Stimulated activated naive CD8-positive, alpha-beta T cell treated with anti-CD3 and anti-CD28 coated beads, Interleukin-15, Interleukin-2, amounts not matched to agents 100 ng/mL and 50 ng/mL, for 24 hours (primary cell): Measurements from ENCODE around the gene TNS1.

Experiments
- H3K27ac Mint-ChIP-seq: one replicate; pipeline ENCODE4 v1.8.0; 2021; ENCODE audit warnings: mild to moderate bottlenecking, mixed read lengths
- H3K27me3 Mint-ChIP-seq: one replicate; pipeline ENCODE4 v1.8.0; 2021; ENCODE audit warnings: mixed read lengths
- H3K36me3 Mint-ChIP-seq: one replicate; pipeline ENCODE4 v1.8.0; 2021; ENCODE audit warnings: low read depth, mixed read lengths
- H3K4me1 Mint-ChIP-seq: one replicate; pipeline ENCODE4 v1.8.0; 2021; ENCODE audit warnings: low read depth, mixed read lengths
- H3K4me3 Mint-ChIP-seq: one replicate; pipeline ENCODE4 v1.8.0; 2021; ENCODE audit warnings: mild to moderate bottlenecking, mixed read lengths
- H3K9me3 Mint-ChIP-seq: one replicate; pipeline ENCODE4 v1.8.0; 2021; ENCODE audit warnings: mixed read lengths

Gene TNS1

GRCh38 chr2:217887841-217888701, 114.7 kb downstream of the TNS1 start:
- Mint-ChIP-seq H3K4me3 (no peak overlapping the region), H3K9me3 (no peaks in the 10 kb centered on the region), H3K27ac (no peak overlapping the region), H3K36me3 (no peaks in the 10 kb centered on the region), H3K4me1 (peaks cover 3% of the 10 kb centered on the region), H3K27me3 (peaks cover 6% of the 10 kb centered on the region)

GRCh38 chr2:217886720-217887309, 116.0 kb downstream of the TNS1 start:
- Mint-ChIP-seq H3K36me3 (no peaks in the 10 kb centered on the region), H3K4me3 (no peak overlapping the region), H3K27ac (no peak overlapping the region), H3K4me1 (peaks cover 3% of the 10 kb centered on the region), H3K27me3 (peaks cover 6% of the 10 kb centered on the region), H3K9me3 (no peaks in the 10 kb centered on the region)

GRCh38 chr2:217886091-217886490, 116.7 kb downstream of the TNS1 start:
- Mint-ChIP-seq H3K36me3 (no peaks in the 10 kb centered on the region), H3K27me3 (peaks cover 6% of the 10 kb centered on the region), H3K4me3 (no peak overlapping the region), H3K4me1 (peaks cover 3% of the 10 kb centered on the region), H3K9me3 (no peaks in the 10 kb centered on the region), H3K27ac (no peak overlapping the region)

GRCh38 chr2:217884985-217885384, 117.8 kb downstream of the TNS1 start:
- Mint-ChIP-seq H3K9me3 (no peaks in the 10 kb centered on the region), H3K36me3 (no peaks in the 10 kb centered on the region), H3K27me3 (peaks cover 6% of the 10 kb centered on the region), H3K27ac (no peak overlapping the region), H3K4me1 (peaks cover 3% of the 10 kb centered on the region), H3K4me3 (no peak overlapping the region)

GRCh38 chr2:217880891-217881290, 121.9 kb downstream of the TNS1 start:
- H3K36me3 Mint-ChIP-seq = no peaks in the 10 kb centered on the region
- peaks cover 6% of the 10 kb centered on the region for H3K27me3 Mint-ChIP-seq
- no peaks in the 10 kb centered on the region for H3K4me1 Mint-ChIP-seq
- H3K9me3 Mint-ChIP-seq = no peaks in the 10 kb centered on the region
- H3K4me3 Mint-ChIP-seq = no peak overlapping the region
- H3K27ac Mint-ChIP-seq = no peak overlapping the region

- no peaks in the 10 kb centered on the region for H3K4me1 Mint-ChIP-seq
- H3K36me3 Mint-ChIP-seq = no peaks in the 10 kb centered on the region
- no peak overlapping the region for H3K27ac Mint-ChIP-seq
- peaks cover 6% of the 10 kb centered on the region for H3K27me3 Mint-ChIP-seq
- H3K4me3 Mint-ChIP-seq = no peak overlapping the region
- no peaks in the 10 kb centered on the region for H3K9me3 Mint-ChIP-seq
Observed at GRCh38 chr2:217880287-217880889, 122.4 kb downstream of the TNS1 start.

- Mint-ChIP-seq H3K27me3 (no peaks in the 10 kb centered on the region), H3K4me3 (no peak overlapping the region), H3K27ac (no peak overlapping the region), H3K9me3 (no peaks in the 10 kb centered on the region), H3K4me1 (no peaks in the 10 kb centered on the region), H3K36me3 (no peaks in the 10 kb centered on the region)
Observed at GRCh38 chr2:217878915-217879590, 123.7 kb downstream of the TNS1 start.

- H3K27me3 Mint-ChIP-seq = no peaks in the 10 kb centered on the region
- no peak overlapping the region for H3K4me3 Mint-ChIP-seq
- no peaks in the 10 kb centered on the region for H3K4me1 Mint-ChIP-seq
- no peak overlapping the region for H3K27ac Mint-ChIP-seq
- no peaks in the 10 kb centered on the region for H3K9me3 Mint-ChIP-seq
- no peaks in the 10 kb centered on the region for H3K36me3 Mint-ChIP-seq
Observed at GRCh38 chr2:217877866-217878265, 124.9 kb downstream of the TNS1 start.

- Mint-ChIP-seq H3K27ac (no peak overlapping the region), H3K9me3 (no peaks in the 10 kb centered on the region), H3K4me3 (no peak overlapping the region), H3K27me3 (no peaks in the 10 kb centered on the region), H3K4me1 (no peaks in the 10 kb centered on the region), H3K36me3 (no peaks in the 10 kb centered on the region)
Observed at GRCh38 chr2:217876253-217876570, 126.6 kb downstream of the TNS1 start.

GRCh38 chr2:217875556-217876252, 127.1 kb downstream of the TNS1 start:
- Mint-ChIP-seq H3K36me3 (no peaks in the 10 kb centered on the region), H3K4me1 (no peaks in the 10 kb centered on the region), H3K9me3 (no peaks in the 10 kb centered on the region), H3K27ac (no peak overlapping the region), H3K27me3 (no peaks in the 10 kb centered on the region), H3K4me3 (no peak overlapping the region)

GRCh38 chr2:217875138-217875537, 127.7 kb downstream of the TNS1 start:
- Mint-ChIP-seq H3K27me3 (no peaks in the 10 kb centered on the region), H3K4me3 (no peak overlapping the region), H3K27ac (no peak overlapping the region), H3K36me3 (no peaks in the 10 kb centered on the region), H3K4me1 (no peaks in the 10 kb centered on the region), H3K9me3 (no peaks in the 10 kb centered on the region)

GRCh38 chr2:217873371-217873770, 129.4 kb downstream of the TNS1 start:
- no peak overlapping the region for H3K4me3 Mint-ChIP-seq
- H3K27me3 Mint-ChIP-seq = no peaks in the 10 kb centered on the region
- H3K36me3 Mint-ChIP-seq = no peaks in the 10 kb centered on the region
- no peaks in the 10 kb centered on the region for H3K9me3 Mint-ChIP-seq
- H3K4me1 Mint-ChIP-seq = no peaks in the 10 kb centered on the region
- no peak overlapping the region for H3K27ac Mint-ChIP-seq

- Mint-ChIP-seq H3K4me3 (no peak overlapping the region), H3K27me3 (no peaks in the 10 kb centered on the region), H3K36me3 (no peaks in the 10 kb centered on the region), H3K27ac (no peak overlapping the region), H3K9me3 (no peaks in the 10 kb centered on the region), H3K4me1 (no peaks in the 10 kb centered on the region)
Observed at GRCh38 chr2:217872319-217872718, 130.5 kb downstream of the TNS1 start.

GRCh38 chr2:217870528-217871011, 132.2 kb downstream of the TNS1 start:
- no peak overlapping the region for H3K27ac Mint-ChIP-seq
- H3K4me1 Mint-ChIP-seq = peaks cover under 1% of the 10 kb centered on the region
- no peak overlapping the region for H3K4me3 Mint-ChIP-seq
- H3K36me3 Mint-ChIP-seq = no peaks in the 10 kb centered on the region
- H3K27me3 Mint-ChIP-seq = no peaks in the 10 kb centered on the region
- no peaks in the 10 kb centered on the region for H3K9me3 Mint-ChIP-seq
